K562 (cell line): ENCODE measurements around the gene NECAP2. TPM values are rescaled to one million over a fixed set of nuclear protein-coding genes. Genes with fewer than 3 reads are reported as not detected.

Source experiments
- ARHGAP35 ChIP-seq: fragments of 450-650 bp; IDR thresholded peaks from 2 replicates; pipeline ENCODE4 v1.6.1; 2018; ENCODE audit not compliant: partially characterized antibody
- ARID1B ChIP-seq: fragments of 450-650 bp; IDR thresholded peaks from 2 replicates; pipeline ENCODE4 v1.6.1; 2016; ENCODE audit warnings: antibody characterized with exemption, mild to moderate bottlenecking, inconsistent platforms
- BRD4 ChIP-seq: fragments of 200-600 bp; sonication (generic); IDR thresholded peaks from 2 replicates; pipeline ENCODE4 v1.6.1; 2017; ENCODE audit warnings: inconsistent platforms
- ETS2 ChIP-seq: IDR thresholded peaks from 2 replicates; pipeline ENCODE4 v1.6.1; 2016; ENCODE audit warnings: borderline replicate concordance, missing genetic modification characterization, mild to moderate bottlenecking, moderate library complexity, missing compliant biosample characterization; ENCODE audit not compliant: poor library complexity, severe bottlenecking
- HNRNPH1 ChIP-seq: fragments of 200-400 bp; formaldehyde crosslinking; optimal IDR thresholded peaks from 2 replicates; pipeline ENCODE3; 2017; ENCODE audit warnings: low read depth, mild to moderate bottlenecking, low read length, moderate library complexity
- JUN ChIP-seq, 2 experiments: sonication (generic) in 1 of 2; formaldehyde crosslinking in 1 of 2; IDR thresholded peaks; 2 replicates each; pipeline versions ENCODE4 v1.6.1 to v1.8.0; 2012 to 2022; ENCODE audit warnings: borderline replicate concordance in 2 of 2, mild to moderate bottlenecking in 2 of 2, improper control_type of control experiment in 1 of 2, low read depth in 1 of 2, low read length in 1 of 2, missing genetic modification reagents in 1 of 2
- KHSRP ChIP-seq: fragments of 450-650 bp; IDR thresholded peaks from 2 replicates; pipeline ENCODE4 v1.6.1; 2017
- NCOA2 ChIP-seq, 2 experiments: fragments of 450-650 bp; IDR thresholded peaks; 2 replicates each; pipeline ENCODE4 v1.6.1; 2018; ENCODE audit warnings: mild to moderate bottlenecking in 2 of 2, moderate library complexity in 1 of 2; ENCODE audit not compliant: partially characterized antibody in 2 of 2
- OTX1 ChIP-seq: fragments of 450-650 bp; formaldehyde crosslinking; IDR thresholded peaks from 2 replicates; pipeline ENCODE4 v1.4.0; 2022; ENCODE audit warnings: mild to moderate bottlenecking
- RBM17 ChIP-seq: fragments of 200-400 bp; formaldehyde crosslinking; IDR thresholded peaks from 2 replicates; pipeline ENCODE4 v1.6.1; 2017; ENCODE audit warnings: low read depth, mild to moderate bottlenecking, low read length, borderline replicate concordance
- RBM39 ChIP-seq: fragments of 200-400 bp; formaldehyde crosslinking; optimal IDR thresholded peaks from 2 replicates; pipeline ENCODE3; 2018; ENCODE audit warnings: low read depth, low read length
- SNIP1 ChIP-seq: fragments of 450-650 bp; IDR thresholded peaks from 2 replicates; pipeline ENCODE4 v1.7.1; 2017; ENCODE audit warnings: low read depth, mild to moderate bottlenecking
- TFAM ChIP-seq: fragments of 250-450 bp; sonication (Bioruptor Pico); conservative IDR thresholded peaks from 2 replicates; pipeline ENCODE4 v1.5.0; 2021; ENCODE audit warnings: mild to moderate bottlenecking, moderate library complexity
- ZC3H4 ChIP-seq: sonication (generic); formaldehyde crosslinking; IDR thresholded peaks from 2 replicates; pipeline ENCODE4 v1.9.0; 2021; ENCODE audit warnings: missing genetic modification reagents, borderline replicate concordance
- ZNF41 ChIP-seq: fragments of 250-450 bp; sonication (Bioruptor Pico); conservative IDR thresholded peaks from 2 replicates; pipeline ENCODE4 v1.4.0; 2020; ENCODE audit warnings: mild to moderate bottlenecking
- ZNF436 ChIP-seq: fragments of 250-450, 450-650 bp; sonication (Bioruptor Pico); formaldehyde crosslinking; IDR thresholded peaks from 2 replicates; pipeline ENCODE4 v1.7.0; 2020; ENCODE audit warnings: mild to moderate bottlenecking
- ZNF583 ChIP-seq: fragments of 250-450 bp; sonication (Bioruptor Pico); IDR thresholded peaks from 2 replicates; pipeline ENCODE4 v1.4.0; 2020
- ZNF668 ChIP-seq: fragments of 250-450 bp; sonication (Bioruptor Pico); IDR thresholded peaks from 2 replicates; pipeline ENCODE4 v1.8.0; 2022; ENCODE audit warnings: mild to moderate bottlenecking, inconsistent platforms
- ZNF695 ChIP-seq: fragments of 450-650 bp; formaldehyde crosslinking; IDR thresholded peaks from 2 replicates; pipeline ENCODE4 v1.4.0; 2020; ENCODE audit warnings: mild to moderate bottlenecking, moderate library complexity
- polyA plus RNA-seq, 8 experiments: library from polyadenylated mRNA; depleted of rRNA in 4 of 8; stranded (reverse) in 5 of 8; unstranded in 3 of 8; fragments of >200 nt; fragmentation: Nextera tagmentation in 2 of 8; fragmentation: Illumina TruSeq in 1 of 8; extraction: Ambion mirVana in 2 of 8; extraction: Trizol in 1 of 8; gene quantifications; 2 replicates each; pipeline versions ENCODE4 v1.2.1 to v1.2.3, GENCODE V29; 2011 to 2014; ENCODE audit warnings: inconsistent platforms in 1 of 8, missing spikeins in 1 of 8
- total RNA-seq, 7 experiments: library from RNA; depleted of rRNA in 6 of 7; stranded (reverse); fragments of >200 nt in 6 of 7; fragmentation: Illumina TruSeq in 2 of 7; extraction: Trizol in 2 of 7; gene quantifications; 2 replicates each; pipeline versions ENCODE4 v1.2.1 to v1.2.3, GENCODE V29; 2011 to 2021; ENCODE audit warnings: low replicate concordance in 1 of 7
- TF ChIP-seq, protein P1 (sequence below): fragments of 450-650 bp; IDR thresholded peaks from 2 replicates; pipeline ENCODE4 v1.6.1; 2016
- TF ChIP-seq, protein P2 (sequence below): fragments of 200-800 bp; sonication (Bioruptor generic); IDR thresholded peaks from 2 replicates; pipeline ENCODE4 v1.6.1; 2016; ENCODE audit warnings: missing genetic modification characterization, missing compliant biosample characterization

NECAP2 gene
- total and polyA plus RNA-seq, 9 of the 15 experiments (the other 6 are each of a cell fraction or from before 2014, with no cell fraction given): 22.7 to 107 (median 79.2) TPM

DNA sequence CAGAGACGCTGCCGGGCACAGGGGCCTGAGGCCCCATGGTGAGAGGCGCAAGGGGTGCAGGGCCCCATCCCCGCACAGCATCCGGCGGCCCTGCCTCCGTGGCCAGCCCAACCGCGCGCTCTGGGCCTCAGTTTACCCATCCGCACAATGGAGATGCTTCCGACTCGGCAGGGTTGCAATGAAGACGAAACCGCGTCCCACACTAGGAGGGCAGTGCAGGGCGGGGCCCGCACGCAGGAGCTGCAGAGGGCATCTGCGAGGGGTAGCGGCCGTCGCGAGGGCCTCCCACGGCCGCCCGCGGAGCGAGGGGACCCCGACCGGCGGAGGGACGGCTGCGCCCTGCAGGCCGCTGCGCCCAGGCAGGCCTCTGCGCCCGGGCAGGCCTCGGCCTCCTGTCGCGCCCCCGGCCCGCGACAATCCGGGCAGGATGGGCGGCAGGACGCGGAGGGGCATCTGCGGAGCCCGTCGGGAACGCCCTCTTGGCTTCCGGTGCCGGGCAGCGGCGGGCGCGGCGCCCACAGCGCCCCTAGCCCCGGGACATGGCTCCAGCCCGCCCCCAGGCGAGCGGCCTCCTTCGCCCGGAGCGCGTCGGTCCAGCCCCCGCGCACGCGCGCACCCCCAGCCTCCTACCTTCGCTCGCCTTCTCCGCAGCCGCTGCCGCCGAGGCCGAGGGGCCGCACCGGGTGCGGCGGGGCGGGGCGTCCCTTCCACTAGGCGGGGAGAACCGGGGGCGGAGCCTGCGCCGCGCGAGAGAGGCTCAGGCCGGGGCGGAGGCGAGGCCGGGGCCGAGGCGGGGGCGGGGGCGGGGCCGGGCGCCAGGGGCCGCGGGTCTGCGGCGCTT lies 58.3 kb downstream of the NECAP2 start (continued):
- TF ChIP-seq JUN (IDR thresholded peaks at IDR 0.05; ENCODE audit: borderline replicate concordance, low read depth, low read length) (no peak), JUN (CRISPR knock-in tag; IDR thresholded peaks at IDR 0.05; ENCODE audit: borderline replicate concordance) (no peak), NCOA2 (IDR thresholded peaks at IDR 0.05; ENCODE audit: partially characterized antibody in 2 of 2) (no peak), ZNF436 (CRISPR knock-in tag) (no peak), RBM17 (no peak), TFAM (no peak), ZNF695 (CRISPR knock-in tag) (no peak), ARID1B (no peak), ZNF668 (CRISPR knock-in tag) (no peak), BRD4 (no peak), ZNF41 (CRISPR knock-in tag) (no peak), ARHGAP35 (no peak), SNIP1 (no peak), KHSRP (no peak), ETS2 (tag) (no peak), HNRNPH1 (no peak), ZNF583 (CRISPR knock-in tag) (no peak), OTX1 (CRISPR knock-in tag) (no peak), RBM39 (no peak), ZC3H4 (CRISPR knock-in tag) (0 out of 2 replicates have a peak, but pooled peaks have one; percentile 8)
- TF ChIP-seq, protein P1, sequence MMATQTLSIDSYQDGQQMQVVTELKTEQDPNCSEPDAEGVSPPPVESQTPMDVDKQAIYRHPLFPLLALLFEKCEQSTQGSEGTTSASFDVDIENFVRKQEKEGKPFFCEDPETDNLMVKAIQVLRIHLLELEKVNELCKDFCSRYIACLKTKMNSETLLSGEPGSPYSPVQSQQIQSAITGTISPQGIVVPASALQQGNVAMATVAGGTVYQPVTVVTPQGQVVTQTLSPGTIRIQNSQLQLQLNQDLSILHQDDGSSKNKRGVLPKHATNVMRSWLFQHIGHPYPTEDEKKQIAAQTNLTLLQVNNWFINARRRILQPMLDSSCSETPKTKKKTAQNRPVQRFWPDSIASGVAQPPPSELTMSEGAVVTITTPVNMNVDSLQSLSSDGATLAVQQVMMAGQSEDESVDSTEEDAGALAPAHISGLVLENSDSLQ: no peak
- TF ChIP-seq, protein P2, sequence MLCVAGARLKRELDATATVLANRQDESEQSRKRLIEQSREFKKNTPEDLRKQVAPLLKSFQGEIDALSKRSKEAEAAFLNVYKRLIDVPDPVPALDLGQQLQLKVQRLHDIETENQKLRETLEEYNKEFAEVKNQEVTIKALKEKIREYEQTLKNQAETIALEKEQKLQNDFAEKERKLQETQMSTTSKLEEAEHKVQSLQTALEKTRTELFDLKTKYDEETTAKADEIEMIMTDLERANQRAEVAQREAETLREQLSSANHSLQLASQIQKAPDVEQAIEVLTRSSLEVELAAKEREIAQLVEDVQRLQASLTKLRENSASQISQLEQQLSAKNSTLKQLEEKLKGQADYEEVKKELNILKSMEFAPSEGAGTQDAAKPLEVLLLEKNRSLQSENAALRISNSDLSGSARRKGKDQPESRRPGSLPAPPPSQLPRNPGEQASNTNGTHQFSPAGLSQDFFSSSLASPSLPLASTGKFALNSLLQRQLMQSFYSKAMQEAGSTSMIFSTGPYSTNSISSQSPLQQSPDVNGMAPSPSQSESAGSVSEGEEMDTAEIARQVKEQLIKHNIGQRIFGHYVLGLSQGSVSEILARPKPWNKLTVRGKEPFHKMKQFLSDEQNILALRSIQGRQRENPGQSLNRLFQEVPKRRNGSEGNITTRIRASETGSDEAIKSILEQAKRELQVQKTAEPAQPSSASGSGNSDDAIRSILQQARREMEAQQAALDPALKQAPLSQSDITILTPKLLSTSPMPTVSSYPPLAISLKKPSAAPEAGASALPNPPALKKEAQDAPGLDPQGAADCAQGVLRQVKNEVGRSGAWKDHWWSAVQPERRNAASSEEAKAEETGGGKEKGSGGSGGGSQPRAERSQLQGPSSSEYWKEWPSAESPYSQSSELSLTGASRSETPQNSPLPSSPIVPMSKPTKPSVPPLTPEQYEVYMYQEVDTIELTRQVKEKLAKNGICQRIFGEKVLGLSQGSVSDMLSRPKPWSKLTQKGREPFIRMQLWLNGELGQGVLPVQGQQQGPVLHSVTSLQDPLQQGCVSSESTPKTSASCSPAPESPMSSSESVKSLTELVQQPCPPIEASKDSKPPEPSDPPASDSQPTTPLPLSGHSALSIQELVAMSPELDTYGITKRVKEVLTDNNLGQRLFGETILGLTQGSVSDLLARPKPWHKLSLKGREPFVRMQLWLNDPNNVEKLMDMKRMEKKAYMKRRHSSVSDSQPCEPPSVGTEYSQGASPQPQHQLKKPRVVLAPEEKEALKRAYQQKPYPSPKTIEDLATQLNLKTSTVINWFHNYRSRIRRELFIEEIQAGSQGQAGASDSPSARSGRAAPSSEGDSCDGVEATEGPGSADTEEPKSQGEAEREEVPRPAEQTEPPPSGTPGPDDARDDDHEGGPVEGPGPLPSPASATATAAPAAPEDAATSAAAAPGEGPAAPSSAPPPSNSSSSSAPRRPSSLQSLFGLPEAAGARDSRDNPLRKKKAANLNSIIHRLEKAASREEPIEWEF (CRISPR knock-in tag): no peak
